ENCODE results near the gene STT3B.

GRCh38 chr3:31544634-31545033, 11.9 kb downstream of the STT3B start:
- TF ChIP-seq CTCF (IDR thresholded peaks at IDR 0.05): no peak
- no peak for TF ChIP-seq EZH2phosphoT487 (IDR thresholded peaks at IDR 0.05)
